B cell (primary cell): ENCODE results near the gene KCNC3. TPM values are rescaled to one million over a fixed set of nuclear protein-coding genes. Genes with fewer than 3 reads are reported as not detected.
A peak's percentile ranks its signal among the peaks of the same experiment; 100 is the strongest.

Experiments
- ATAC-seq: fragments of 200-7000 bp; cut with Tn5 transposase; one replicate; pipeline ENCODE4 v1.10.0; 2021; ENCODE audit warnings: low read depth, mild to moderate bottlenecking, moderate number of reproducible peaks, moderate library complexity
- CTCF ChIA-PET: fragments of 350-600 bp; sonication (Branson Sonifier 250); formaldehyde crosslinking; loops from one replicate; lab custom pipeline; 2021; ENCODE audit warnings: antibody characterized with exemption, inconsistent platforms; lab: Charles Lee
- POLR2A ChIA-PET: fragments of 350-600 bp; sonication (Branson Sonifier 250); formaldehyde crosslinking; loops from one replicate; lab custom pipeline; 2021; ENCODE audit warnings: antibody characterized with exemption; lab: Charles Lee
- DNase-seq: peaks from one replicate; pipeline ENCODE4 v3.0.0; 2013
- H2AFZ ChIP-seq: 2 replicates; pipeline ENCODE4 v1.6.1; 2012; ENCODE audit warnings: mild to moderate bottlenecking, low read depth, low read length; ENCODE audit not compliant: insufficient read depth, poor library complexity, severe bottlenecking
- H3K27ac ChIP-seq, 2 donors: 1 replicate in 1 of 2; 2 replicates in 1 of 2; pipeline ENCODE4 v1.5.1; 2012 to 2013; ENCODE audit warnings: low read length in 2 of 2, mild to moderate bottlenecking in 2 of 2, moderate library complexity in 1 of 2
- H3K27me3 ChIP-seq, 4 experiments: fragments of 200-600 bp in 1 of 4; sonication (generic) in 1 of 4; replicated peaks in 1 of 4; 1 replicate in 2 of 4; 2 replicates in 2 of 4; pipeline versions ENCODE4 v1.6.1 to v1.7.0; 2013 to 2016; ENCODE audit warnings: low read length in 3 of 4, mild to moderate bottlenecking in 2 of 4, mixed read lengths in 1 of 4, moderate library complexity in 1 of 4; ENCODE audit not compliant: insufficient read depth in 4 of 4, control insufficient read depth in 3 of 4; ENCODE audit errors: control extremely low read depth in 1 of 4
- H3K36me3 ChIP-seq, 2 experiments: replicated peaks in 1 of 2; 1 replicate in 1 of 2; 2 replicates in 1 of 2; pipeline versions ENCODE4 v1.6.1 to v1.7.1; 2013; ENCODE audit warnings: low read length in 1 of 2; ENCODE audit not compliant: insufficient read depth in 2 of 2, control insufficient read depth in 1 of 2; ENCODE audit errors: control extremely low read depth in 1 of 2, extremely low read depth in 1 of 2
- H3K4me1 ChIP-seq, 2 donors: fragments of 200-600 bp in 1 of 2; sonication (generic) in 1 of 2; 1 replicate in 1 of 2; 2 replicates in 1 of 2; pipeline versions ENCODE4 v1.5.1 to v1.6.1; 2013 to 2017; ENCODE audit warnings: low read length in 2 of 2; ENCODE audit not compliant: control insufficient read depth in 2 of 2, insufficient read depth in 2 of 2
- H3K4me2 ChIP-seq: replicated peaks from 2 replicates; pipeline ENCODE3; 2012; ENCODE audit warnings: mild to moderate bottlenecking, low read depth, low read length; ENCODE audit not compliant: poor library complexity, severe bottlenecking
- H3K4me3 ChIP-seq, 5 experiments: fragments of 200-600 bp in 1 of 5; sonication (generic) in 1 of 5; 1 replicate in 3 of 5; 2 replicates in 2 of 5; pipeline versions ENCODE4 v1.5.1 to v1.7.0; 2011 to 2016; ENCODE audit warnings: low read length in 4 of 5, mild to moderate bottlenecking in 4 of 5, low read depth in 2 of 5, control low read depth in 1 of 5, moderate library complexity in 1 of 5; ENCODE audit not compliant: insufficient read depth in 1 of 5; ENCODE audit errors: control extremely low read depth in 1 of 5, extremely low read depth in 1 of 5
- H3K79me2 ChIP-seq: fragments of 200-600 bp; sonication (generic); one replicate; pipeline ENCODE4 v1.6.0; 2016; ENCODE audit warnings: low read length; ENCODE audit not compliant: control insufficient read depth, insufficient read depth
- H3K9ac ChIP-seq: fragments of 200-600 bp; sonication (generic); 2 replicates; pipeline ENCODE4 v1.6.1; 2017; ENCODE audit warnings: mild to moderate bottlenecking, low read length, moderate library complexity
- H3K9me3 ChIP-seq, 3 donors: one replicate each; pipeline versions ENCODE4 v1.6.1 to v1.7.1; 2013; ENCODE audit warnings: low read length in 2 of 3; ENCODE audit not compliant: control insufficient read depth in 2 of 3, insufficient read depth in 1 of 3; ENCODE audit errors: control extremely low read depth in 1 of 3
- H4K20me1 ChIP-seq: 2 replicates; pipeline ENCODE4 v1.6.0; 2012; ENCODE audit warnings: mild to moderate bottlenecking, low read length; ENCODE audit not compliant: insufficient read depth, control insufficient read depth, poor library complexity, severe bottlenecking
- H3K27ac Mint-ChIP-seq: one replicate; pipeline ENCODE4 v1.8.0; 2021; ENCODE audit warnings: mixed read lengths
- H3K27me3 Mint-ChIP-seq: one replicate; pipeline ENCODE4 v1.8.0; 2021; ENCODE audit warnings: mixed read lengths
- H3K4me1 Mint-ChIP-seq: one replicate; pipeline ENCODE4 v1.8.0; 2021; ENCODE audit warnings: mixed read lengths
- H3K4me3 Mint-ChIP-seq: one replicate; pipeline ENCODE4 v1.8.0; 2021; ENCODE audit warnings: mixed read lengths
- H3K9me3 Mint-ChIP-seq: one replicate; pipeline ENCODE4 v1.8.0; 2022; ENCODE audit warnings: mixed read lengths; ENCODE audit not compliant: insufficient read depth
- CTCF ChIP-seq: fragments of 200-600 bp; IDR thresholded peaks from one replicate; pipeline ENCODE4 v1.8.0; 2022; ENCODE audit warnings: antibody characterized with exemption, mild to moderate bottlenecking
- EZH2 ChIP-seq: IDR thresholded peaks from 2 replicates; pipeline ENCODE4 v1.6.1; 2012; ENCODE audit warnings: borderline replicate concordance, low read depth, mild to moderate bottlenecking, moderate library complexity, low read length; ENCODE audit not compliant: insufficient read depth, poor library complexity, severe bottlenecking
- WGBS: methylation state at CpG from one replicate; pipeline ENCODE4 v1.1.5; 2013; ENCODE audit warnings: missing lambda C conversion rate; ENCODE audit not compliant: insufficient coverage; 5-methylcytosine and 5-hydroxymethylcytosine counted together
- intact Hi-C: fragments of 100-400 bp; cut with micrococcal nuclease; formaldehyde crosslinking; loops from one replicate; pipeline ENCODE4 v1.10.0; 2022
- polyA plus RNA-seq: library from polyadenylated mRNA; depleted of rRNA; stranded (reverse); fragments of >200 nt; gene quantifications from 2 replicates; pipeline ENCODE4 v1.2.3, GENCODE V29; 2012
- total RNA-seq, 2 donors: library from RNA; stranded (reverse); fragments of 120-200 nt in 1 of 2; gene quantifications; 1 replicate in 1 of 2; 2 replicates in 1 of 2; pipeline versions ENCODE4 v1.2.3 to v1.2.4, GENCODE V29; 2013 to 2022

The KCNC3 gene
- total and polyA plus RNA-seq, 2 donors (not counting 1 experiment from before 2014, with no cell fraction given): 12.3 to 23.0 TPM

GRCh38 chr19:50325310-50326100, 3.7 kb downstream of the KCNC3 start:
- 3% methylated on average over 37 of the region's 48 CpGs for WGBS
- DNase-seq (peak; percentile 86), ATAC-seq (peak; percentile 14)
- Mint-ChIP-seq H3K27ac (no peak overlapping the region), H3K4me3 (peak overlapping the region; percentile 26), H3K4me1 (peaks cover 45% of the 10 kb centered on the region), H3K9me3 (peaks cover 4% of the 10 kb centered on the region), H3K27me3 (peaks cover 12% of the 10 kb centered on the region)
- intact Hi-C loops: loop anchor here (2.0 to 5.0 kb wide), 2 partner anchors 31 to 1993 kb away; no protein-coding TSS in a partner anchor
- Histone ChIP-seq H3K4me3 (peak overlapping the region in 1 of 5 experiments; percentile 27), H3K9me3 (peaks cover 0 to 39% (median 0%) of the 10 kb centered on the region in 3 donors), H2AFZ (no peak overlapping the region), H3K36me3 (peaks cover 0 to 3% of the 10 kb centered on the region in 2 experiments), H3K79me2 (peaks cover 14% of the 10 kb centered on the region), H4K20me1 (peaks cover 41% of the 10 kb centered on the region), H3K9ac (no peak overlapping the region), H3K27ac (no peak overlapping the region), H3K4me2 (peak overlapping the region; percentile 78), H3K27me3 (peaks cover 0 to 9% (median 2%) of the 10 kb centered on the region in 4 experiments), H3K4me1 (peaks cover 34 to 43% of the 10 kb centered on the region in 2 donors)
- POLR2A ChIA-PET: interaction anchor here (0.7 to 0.8 kb wide), 3 partner anchors 15 to 1450 kb away, joined by 3 to 16 read pairs (median 9); no protein-coding TSS in a partner anchor
- CTCF ChIA-PET: interaction anchor here (0.7 to 1.1 kb wide), 2 partner anchors 32 to 454 kb away, joined by 3 to 6 read pairs; no protein-coding TSS in a partner anchor
- TF ChIP-seq CTCF: no peak
- no peak for TF ChIP-seq EZH2

GRCh38 chr19:50324331-50324730, 4.8 kb downstream of the KCNC3 start:
- ATAC-seq (no peak), DNase-seq (no peak)
- no peak overlapping the region for H2AFZ ChIP-seq
- intact Hi-C loops: loop anchor here (2.0 kb wide), 1 partner anchor 32 kb away; no protein-coding TSS in a partner anchor
- CTCF ChIA-PET: no interaction called here
- no peak overlapping the region for H3K27ac ChIP-seq
- 87% methylated on average over 11 of the region's 11 CpGs for WGBS
- peaks cover 14% of the 10 kb centered on the region for H3K79me2 ChIP-seq
- peaks cover 0 to 27% (median 0%) of the 10 kb centered on the region in 3 donors for H3K9me3 ChIP-seq
- peaks cover 41% of the 10 kb centered on the region for H4K20me1 ChIP-seq
- H3K4me3 ChIP-seq: no peak overlapping the region
- peaks cover 23 to 32% of the 10 kb centered on the region in 2 donors for H3K4me1 ChIP-seq
- peaks cover 0 to 3% of the 10 kb centered on the region in 2 experiments for H3K36me3 ChIP-seq
- H3K9ac ChIP-seq: no peak overlapping the region
- TF ChIP-seq EZH2: no peak
- TF ChIP-seq CTCF: no peak
- Mint-ChIP-seq H3K27ac (no peak overlapping the region), H3K9me3 (peaks cover under 1% of the 10 kb centered on the region), H3K4me3 (no peak overlapping the region), H3K27me3 (peaks cover 12% of the 10 kb centered on the region), H3K4me1 (peaks cover 34% of the 10 kb centered on the region)
- POLR2A ChIA-PET: no interaction called here
- H3K4me2 ChIP-seq: no peak overlapping the region
- peaks cover 0 to 9% (median 2%) of the 10 kb centered on the region in 4 experiments for H3K27me3 ChIP-seq
